Left renal cortex interstitium (tissue), 4 donors: ENCODE measurements around the gene LRRFIP1. TPM values are rescaled to one million over a fixed set of nuclear protein-coding genes. Genes with fewer than 3 reads are reported as not detected.
"Not testable (repeated sequence)": the region's sequence is repeated elsewhere in the genome, so short reads cannot be mapped to it uniquely, and the experiment has no call there.

Experiments used
- DNase-seq, 4 donors: peaks; one replicate each; pipeline ENCODE4 v3.0.0-alpha.2; 2013; ENCODE audit warnings: low read depth in 4 of 4, low spot score in 2 of 4, missing footprints in 1 of 4
- polyA plus RNA-seq, 4 donors: library from polyadenylated mRNA; unstranded; fragments of 120-200 nt; gene quantifications; one replicate each; pipeline ENCODE4 v1.2.1, GENCODE V29; 2013; ENCODE audit not compliant: insufficient read length in 4 of 4

The LRRFIP1 gene
- polyA plus RNA-seq, 4 donors: 65.9 to 101 (median 88.4) TPM

DNA sequence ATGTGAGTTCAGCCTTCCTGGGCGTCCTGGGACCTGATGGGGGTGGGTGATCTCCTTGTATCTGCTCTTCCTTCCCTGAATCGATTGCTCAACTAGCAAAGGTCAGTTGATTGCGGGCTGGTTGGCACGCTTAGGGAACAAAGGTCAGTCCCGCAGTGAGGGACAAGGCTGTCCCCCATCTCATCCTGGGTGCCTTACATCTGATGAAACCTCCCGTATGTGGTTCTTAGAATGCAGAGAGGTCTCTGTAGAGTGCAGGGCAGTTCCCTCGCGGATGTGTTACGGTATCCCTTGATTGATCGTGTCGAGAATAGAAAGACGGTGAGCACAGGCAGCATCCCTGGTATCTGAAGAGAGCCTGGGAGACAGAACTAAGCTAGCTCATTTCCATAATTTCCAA lies 114.8 kb downstream of the LRRFIP1 start:
- DNase-seq: no peak

DNA sequence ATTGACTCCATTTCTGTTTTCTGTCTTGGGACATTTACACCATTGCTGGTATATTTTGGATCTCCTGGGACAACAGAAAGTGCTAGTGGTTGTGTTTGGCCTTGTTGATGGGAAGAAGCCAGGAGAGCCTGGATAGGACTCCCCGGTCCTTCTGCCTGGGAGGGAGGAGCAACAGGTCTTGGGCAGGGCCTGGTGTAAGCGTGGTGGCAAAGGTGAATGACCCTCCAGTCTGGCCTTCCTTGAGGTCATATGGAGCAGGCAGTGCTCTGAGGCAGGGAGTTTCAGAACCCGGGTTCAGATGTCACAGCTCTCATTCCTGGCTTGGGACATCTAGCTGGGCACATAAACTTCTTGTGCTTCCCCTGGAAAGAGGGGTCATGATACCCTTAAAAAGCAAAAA lies 115.2 kb downstream of the LRRFIP1 start:
- no peak for DNase-seq

DNA sequence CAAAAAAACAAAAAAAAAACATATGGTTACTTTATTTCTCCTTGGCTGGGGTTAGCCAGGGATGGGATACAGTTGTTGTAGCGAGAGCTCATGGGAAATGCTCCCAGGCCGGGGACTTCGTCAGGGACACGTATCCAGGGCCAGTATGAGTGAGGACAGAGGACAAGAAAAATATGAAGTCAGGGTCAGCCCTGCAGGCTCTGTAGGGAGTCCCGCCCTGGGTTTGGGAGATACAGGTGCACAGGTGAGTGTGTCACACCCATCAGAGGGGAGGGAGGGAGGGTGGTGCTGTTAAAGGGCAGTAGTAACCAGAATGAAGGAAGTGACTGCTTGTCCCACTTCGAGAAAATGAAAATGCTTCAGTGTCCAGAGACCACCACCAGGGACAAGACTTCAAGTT lies 115.6 kb downstream of the LRRFIP1 start:
- DNase-seq: no peak

GRCh38 chr2:237743561-237744269 lies 116.3 kb downstream of the LRRFIP1 start:
- no peak for DNase-seq

DNA sequence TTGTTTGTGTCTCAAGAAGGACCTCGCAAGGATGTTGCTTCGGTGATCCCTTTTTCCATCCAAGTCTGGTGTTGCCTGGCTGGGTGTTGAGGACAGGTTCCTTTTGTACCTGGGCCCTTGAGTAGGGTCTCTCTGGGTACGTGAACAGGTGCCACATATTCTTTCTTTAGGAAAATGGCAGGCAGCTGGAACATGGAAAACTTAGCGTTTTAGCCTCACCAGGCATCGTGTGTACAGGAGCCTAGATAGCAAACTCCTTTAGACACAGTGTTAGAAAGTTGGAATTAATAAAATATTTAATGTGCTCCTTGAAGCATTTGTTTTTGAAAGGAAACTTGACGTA lies 116.9 kb downstream of the LRRFIP1 start:
- DNase-seq: no peak

DNA sequence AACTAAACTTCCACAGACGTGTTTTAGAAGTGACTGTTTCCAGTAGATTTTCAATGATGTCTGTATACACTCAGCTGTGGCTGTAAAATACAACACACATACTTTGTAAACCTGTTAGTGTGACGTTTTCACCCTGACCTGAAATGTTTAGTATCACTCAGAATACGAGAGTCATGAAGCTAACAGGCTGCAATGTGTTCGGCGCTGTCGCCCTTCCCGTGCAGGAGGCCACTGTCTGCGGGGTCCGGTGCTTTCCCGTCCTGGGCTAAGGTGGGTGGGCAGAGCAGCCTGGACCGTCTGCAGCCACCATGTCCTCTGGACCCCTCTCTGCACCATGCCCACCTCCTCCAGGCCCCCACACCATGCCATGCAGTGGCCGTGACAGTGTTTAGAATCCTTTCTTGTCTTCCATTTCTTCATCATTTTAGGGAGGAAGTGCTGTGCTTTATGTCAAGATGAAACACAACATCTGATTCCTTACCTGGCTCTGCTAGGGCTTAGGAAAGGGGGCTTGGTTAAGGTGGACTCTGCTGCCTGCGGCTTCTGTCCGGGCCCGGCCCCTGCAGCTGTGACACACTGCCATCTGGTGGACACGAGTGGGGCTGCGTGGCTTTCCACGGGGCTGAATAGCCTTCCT lies 117.3 kb downstream of the LRRFIP1 start:
- no peak for DNase-seq

- no peak for DNase-seq
Observed at GRCh38 chr2:237745250-237745613, 117.8 kb downstream of the LRRFIP1 start.

DNA sequence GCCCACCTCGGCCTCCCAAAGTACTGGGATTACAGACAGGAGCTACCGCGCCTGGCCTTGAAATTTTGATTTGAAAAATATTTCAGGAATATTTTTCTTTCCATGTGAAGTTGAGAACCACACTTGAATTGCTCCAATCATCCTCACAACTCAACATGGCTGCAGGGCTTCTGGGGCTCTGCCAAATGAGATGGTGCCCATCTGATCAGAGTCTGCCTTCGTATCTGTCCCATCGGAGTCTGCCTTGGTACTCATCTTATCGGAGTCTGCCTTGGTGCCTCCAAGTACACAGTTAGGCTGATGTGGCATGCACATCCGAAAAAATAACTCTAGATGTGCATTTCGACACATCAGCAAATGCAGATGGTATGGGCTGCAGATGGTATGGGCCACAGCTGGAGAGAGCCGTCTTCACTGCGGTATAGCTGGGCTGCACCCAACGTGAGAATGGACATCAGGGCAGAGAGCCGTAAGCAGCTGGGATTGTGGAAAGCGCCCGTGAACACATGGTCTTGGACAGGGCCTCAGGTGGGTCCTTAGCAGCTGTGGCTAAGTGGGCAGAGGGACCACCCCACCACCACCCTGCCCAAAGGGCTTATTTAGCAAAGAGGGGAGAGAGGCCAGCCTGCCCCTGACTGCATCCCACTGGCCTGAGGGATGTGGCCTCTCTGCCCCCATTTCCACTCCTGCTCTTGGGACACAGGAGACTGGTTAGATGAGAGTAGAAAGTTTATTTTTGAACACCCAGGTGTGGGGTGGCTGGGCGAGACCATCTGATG lies 119.1 kb downstream of the LRRFIP1 start:
- no peak for DNase-seq

GRCh38 chr2:237747189-237747588 lies 119.8 kb downstream of the LRRFIP1 start:
- no peak for DNase-seq

DNA sequence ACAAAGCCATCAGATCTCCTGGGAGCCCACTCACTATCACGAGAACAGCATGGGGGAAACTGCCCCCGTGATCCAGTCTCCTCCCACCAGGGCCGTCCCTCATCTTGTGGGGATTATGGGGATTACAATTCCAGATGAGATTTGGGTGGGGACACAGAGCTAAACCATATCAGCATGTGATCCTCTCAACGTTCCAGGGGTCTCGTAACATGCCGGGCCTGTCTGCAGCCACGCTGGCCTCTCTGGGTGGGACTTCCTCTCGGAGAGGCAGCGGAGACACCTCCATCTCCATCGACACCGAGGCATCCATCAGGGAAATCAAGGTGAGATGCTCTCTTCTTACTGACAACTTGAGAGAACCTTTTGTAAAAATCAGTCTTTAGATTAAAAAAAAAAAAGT lies 121.6 kb downstream of the LRRFIP1 start:
- DNase-seq: no peak

- DNase-seq: no peak
Observed at GRCh38 chr2:237749961-237750360, 122.6 kb downstream of the LRRFIP1 start.

- DNase-seq: not testable (repeated sequence)
Observed at GRCh38 chr2:237750441-237750840, 123.1 kb downstream of the LRRFIP1 start.

GRCh38 chr2:237752761-237753165 lies 125.4 kb downstream of the LRRFIP1 start:
- no peak for DNase-seq

GRCh38 chr2:237754182-237754581 lies 126.8 kb downstream of the LRRFIP1 start:
- no peak for DNase-seq

GRCh38 chr2:237754626-237755248 lies 127.3 kb downstream of the LRRFIP1 start:
- no peak for DNase-seq

DNA sequence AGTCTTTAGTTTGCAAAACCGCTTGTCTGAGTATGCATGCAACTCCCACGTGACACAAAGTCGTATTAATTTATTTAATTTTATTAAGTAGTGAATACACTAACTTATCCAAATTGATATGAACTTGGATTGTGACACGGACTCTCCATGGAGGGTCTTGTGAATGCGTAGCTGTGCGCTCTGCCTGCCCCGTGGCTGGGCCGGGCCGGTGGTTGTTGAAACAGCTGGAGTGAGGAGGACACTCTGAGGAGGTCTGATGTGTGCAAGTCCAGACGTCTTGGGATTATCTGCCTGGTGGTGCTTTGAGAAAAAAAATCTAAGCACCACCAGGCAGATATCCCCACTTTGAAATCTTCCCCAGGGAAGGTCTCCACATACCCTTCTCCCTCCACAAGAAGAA lies 130.2 kb downstream of the LRRFIP1 start:
- DNase-seq: no peak

DNA sequence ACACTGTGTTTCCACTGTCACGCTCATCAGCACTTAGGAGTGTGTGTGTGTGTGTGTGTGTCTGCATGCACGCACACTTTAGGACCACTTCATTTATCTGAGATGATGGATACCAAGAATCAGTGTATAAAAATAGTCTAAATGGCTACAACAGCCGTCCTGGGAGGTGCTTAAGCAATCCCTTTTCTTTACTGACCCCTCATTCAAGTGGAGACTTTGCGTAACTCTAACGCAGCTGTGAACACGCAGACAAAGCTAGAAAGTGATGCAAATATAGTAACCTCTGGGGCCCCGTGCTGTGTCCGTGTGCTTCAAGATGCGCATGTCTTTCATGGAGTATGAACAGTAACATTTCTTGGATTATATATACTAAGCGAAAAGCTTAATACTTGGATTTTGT lies 130.8 kb downstream of the LRRFIP1 start:
- no peak for DNase-seq

- DNase-seq: no peak
Observed at GRCh38 chr2:237759176-237759575, 131.8 kb downstream of the LRRFIP1 start.

DNA sequence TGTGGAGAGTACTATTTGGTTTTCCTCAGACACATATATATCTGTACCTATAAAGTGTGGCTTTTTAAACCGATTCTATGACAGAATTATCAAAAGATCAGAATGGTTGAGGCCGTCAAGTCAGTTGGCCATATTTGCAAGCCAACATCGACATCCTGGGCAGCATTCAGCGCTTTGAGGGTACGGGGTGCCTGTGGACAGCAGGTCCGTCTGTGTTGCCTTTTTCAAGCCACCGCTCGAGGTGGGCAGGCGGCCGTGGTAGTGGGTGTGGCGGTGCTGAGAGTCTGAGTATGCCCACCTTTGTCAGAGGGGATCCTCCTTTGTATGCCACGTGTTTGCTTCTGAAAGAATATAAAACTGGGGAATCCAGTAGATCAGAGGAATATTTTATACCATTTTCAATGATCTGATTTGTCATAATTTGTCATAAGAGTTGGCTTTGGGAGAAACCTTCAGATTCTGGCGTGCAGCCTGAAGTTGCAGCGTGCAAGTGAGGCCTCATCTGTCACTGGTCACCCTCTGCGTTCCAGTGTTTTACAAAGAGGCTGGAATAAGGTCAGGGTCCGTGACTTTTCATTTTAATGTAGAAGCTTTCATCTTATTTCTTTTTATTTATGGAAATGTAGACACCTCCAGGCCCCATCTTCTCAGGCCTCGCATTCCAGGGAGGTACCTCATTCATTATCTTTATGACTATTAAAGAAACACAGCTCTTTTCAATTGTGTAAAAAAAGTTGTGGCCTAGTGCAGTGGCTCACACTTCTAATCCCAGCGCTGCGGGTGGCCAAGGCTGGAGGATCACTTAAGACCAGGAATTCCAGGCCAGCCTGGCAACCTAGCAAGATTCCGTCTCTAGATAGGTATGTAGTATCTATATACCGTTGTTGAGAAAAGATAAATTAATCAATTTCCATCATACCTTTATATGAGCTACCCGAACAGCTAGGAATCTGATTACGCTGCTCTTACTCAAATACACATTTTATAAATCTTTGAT lies 133.4 kb downstream of the LRRFIP1 start:
- DNase-seq: no peak
